GM19328 (cell line): ENCODE data around the gene CACNA1I.

Experiments
- ATAC-seq: cut with Tn5 transposase; IDR thresholded peaks from one replicate; pipeline ENCODE4 v1.9.1; 2021; ENCODE audit warnings: mild to moderate bottlenecking, moderate library complexity; ENCODE audit not compliant: unreplicated experiment

Gene CACNA1I

GRCh38 chr22:39664485-39665200, 94.1 kb downstream of the CACNA1I start:
- no peak for ATAC-seq

GRCh38 chr22:39665229-39665628, 94.7 kb downstream of the CACNA1I start:
- no peak for ATAC-seq

- ATAC-seq = no peak
Measured at GRCh38 chr22:39665661-39666431, 95.3 kb downstream of the CACNA1I start.

GRCh38 chr22:39666495-39666894, 95.9 kb downstream of the CACNA1I start:
- no peak for ATAC-seq

GRCh38 chr22:39666926-39667325, 96.4 kb downstream of the CACNA1I start:
- no peak for ATAC-seq

GRCh38 chr22:39669432-39669831, 98.9 kb downstream of the CACNA1I start:
- ATAC-seq = no peak

- no peak for ATAC-seq
Measured at GRCh38 chr22:39671936-39672335, 101.4 kb downstream of the CACNA1I start.

GRCh38 chr22:39674536-39674935, 104.0 kb downstream of the CACNA1I start:
- ATAC-seq = no peak

- ATAC-seq = no peak
Measured at GRCh38 chr22:39675947-39676346, 105.4 kb downstream of the CACNA1I start.

- ATAC-seq = no peak
Measured at GRCh38 chr22:39677967-39678366, 107.4 kb downstream of the CACNA1I start.

GRCh38 chr22:39678862-39679490, 108.4 kb downstream of the CACNA1I start:
- no peak for ATAC-seq

GRCh38 chr22:39679652-39680051, 109.1 kb downstream of the CACNA1I start:
- ATAC-seq = no peak

- ATAC-seq = no peak
Measured at GRCh38 chr22:39680486-39680885, 109.9 kb downstream of the CACNA1I start.

GRCh38 chr22:39681038-39681861, 110.7 kb downstream of the CACNA1I start:
- no peak for ATAC-seq

- ATAC-seq = no peak
Measured at GRCh38 chr22:39682994-39683393, 112.4 kb downstream of the CACNA1I start.

- no peak for ATAC-seq
Measured at GRCh38 chr22:39683639-39684038, 113.1 kb downstream of the CACNA1I start.

- ATAC-seq = no peak
Measured at GRCh38 chr22:39684702-39685281, 114.2 kb downstream of the CACNA1I start.

- no peak for ATAC-seq
Measured at GRCh38 chr22:39685336-39686177, 115.0 kb downstream of the CACNA1I start.

- no peak for ATAC-seq
Measured at GRCh38 chr22:39686178-39686620, 115.6 kb downstream of the CACNA1I start.
